ENCODE results near the gene AIFM2. TPM values are rescaled to one million over a fixed set of nuclear protein-coding genes. Genes with fewer than 3 reads are reported as not detected.

The AIFM2 gene
- total and polyA plus RNA-seq, 2 of the 13 experiments (the other 11 are each of a cell fraction or from before 2014, with no cell fraction given), result 20.3 to 29.5 TPM

DNA sequence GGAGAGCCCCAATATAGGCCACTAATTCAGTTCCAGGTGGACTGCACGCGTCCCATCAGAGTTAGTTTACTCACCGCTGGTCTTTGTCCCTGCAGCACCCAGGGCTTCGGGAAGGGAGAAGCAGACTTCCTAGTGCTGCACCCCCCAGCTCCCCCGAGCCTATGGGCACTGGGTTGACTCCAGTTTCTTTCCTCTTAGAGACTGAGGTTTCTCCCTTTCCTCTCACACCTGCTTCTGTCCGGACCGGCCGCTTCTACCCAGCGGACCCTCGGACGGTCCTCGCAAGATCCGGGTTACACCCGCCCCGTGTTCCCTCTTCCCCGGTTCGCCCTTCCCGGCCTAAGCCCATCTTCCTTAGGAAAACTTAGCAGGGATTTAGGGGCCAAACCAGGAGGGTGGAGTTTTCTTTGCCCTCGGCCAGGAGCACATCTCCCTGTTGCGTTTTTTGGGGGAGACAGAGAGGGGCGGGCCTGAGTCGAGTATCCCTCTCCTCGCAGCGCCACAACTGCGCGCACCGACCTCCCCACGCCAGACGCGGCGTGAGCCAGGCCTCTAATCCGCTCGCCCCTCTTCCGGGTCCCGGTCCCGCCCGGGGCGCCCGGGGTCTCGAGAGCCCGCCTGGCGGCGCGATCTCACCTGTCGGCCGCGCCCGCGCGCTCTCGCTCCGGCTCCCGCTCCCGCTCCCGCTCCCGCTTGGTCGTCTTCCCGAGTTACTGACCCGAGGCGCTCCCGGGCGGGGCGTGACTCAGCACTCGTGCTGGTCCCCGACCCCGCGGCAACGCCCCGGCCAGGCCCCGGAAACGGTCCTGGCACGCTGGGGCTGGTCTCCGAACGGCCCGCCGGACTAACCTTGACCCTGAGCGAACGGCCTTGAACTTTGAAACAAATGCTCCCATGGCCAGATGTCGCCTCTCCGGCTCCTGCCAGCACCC, at the start of gene AIFM2 (continued):
- TF ChIP-seq, protein P1, sequence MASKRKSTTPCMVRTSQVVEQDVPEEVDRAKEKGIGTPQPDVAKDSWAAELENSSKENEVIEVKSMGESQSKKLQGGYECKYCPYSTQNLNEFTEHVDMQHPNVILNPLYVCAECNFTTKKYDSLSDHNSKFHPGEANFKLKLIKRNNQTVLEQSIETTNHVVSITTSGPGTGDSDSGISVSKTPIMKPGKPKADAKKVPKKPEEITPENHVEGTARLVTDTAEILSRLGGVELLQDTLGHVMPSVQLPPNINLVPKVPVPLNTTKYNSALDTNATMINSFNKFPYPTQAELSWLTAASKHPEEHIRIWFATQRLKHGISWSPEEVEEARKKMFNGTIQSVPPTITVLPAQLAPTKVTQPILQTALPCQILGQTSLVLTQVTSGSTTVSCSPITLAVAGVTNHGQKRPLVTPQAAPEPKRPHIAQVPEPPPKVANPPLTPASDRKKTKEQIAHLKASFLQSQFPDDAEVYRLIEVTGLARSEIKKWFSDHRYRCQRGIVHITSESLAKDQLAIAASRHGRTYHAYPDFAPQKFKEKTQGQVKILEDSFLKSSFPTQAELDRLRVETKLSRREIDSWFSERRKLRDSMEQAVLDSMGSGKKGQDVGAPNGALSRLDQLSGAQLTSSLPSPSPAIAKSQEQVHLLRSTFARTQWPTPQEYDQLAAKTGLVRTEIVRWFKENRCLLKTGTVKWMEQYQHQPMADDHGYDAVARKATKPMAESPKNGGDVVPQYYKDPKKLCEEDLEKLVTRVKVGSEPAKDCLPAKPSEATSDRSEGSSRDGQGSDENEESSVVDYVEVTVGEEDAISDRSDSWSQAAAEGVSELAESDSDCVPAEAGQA (IDR thresholded peaks at IDR 0.05; ENCODE audit: low read depth), result peak; percentile 42; the same call in 1 of the 2 replicates
- TF ChIP-seq, protein P1 (CRISPR knock-in tag; IDR thresholded peaks at IDR 0.05; ENCODE audit: borderline replicate concordance), result no peak
- TF ChIP-seq ZNF619 (CRISPR knock-in tag; IDR thresholded peaks at IDR 0.05) (no peak), BCLAF1 (IDR thresholded peaks at IDR 0.05) (no peak), ZFYVE20 (CRISPR knock-in tag; IDR thresholded peaks at IDR 0.05; ENCODE audit: borderline replicate concordance, low read depth) (no peak), KLF11 (CRISPR knock-in tag; IDR thresholded peaks at IDR 0.05) (no peak), ZNF709 (CRISPR knock-in tag; IDR thresholded peaks at IDR 0.05) (0 out of 2 replicates have a peak, but pooled peaks have one; percentile 23), ZNF878 (CRISPR knock-in tag; IDR thresholded peaks at IDR 0.05) (peak; percentile 40; the same call in 1 of the 2 replicates), CBX5 (CRISPR knock-in tag; IDR thresholded peaks at IDR 0.05; ENCODE audit: borderline replicate concordance) (peak; percentile 36; the same call in 1 of the 2 replicates), ERF (CRISPR knock-in tag; IDR thresholded peaks at IDR 0.05) (peak; percentile 99), ZNF891 (CRISPR knock-in tag; IDR thresholded peaks at IDR 0.05) (peak; percentile 61; the same call in 1 of the 2 replicates), GZF1 (CRISPR knock-in tag; IDR thresholded peaks at IDR 0.05) (no peak), POLR2AphosphoS2 (IDR thresholded peaks at IDR 0.05; ENCODE audit: low read depth, low read length) (no peak), ZFP41 (CRISPR knock-in tag; IDR thresholded peaks at IDR 0.05; ENCODE audit: borderline replicate concordance) (no peak), ISL2 (CRISPR knock-in tag; IDR thresholded peaks at IDR 0.05) (peak; percentile 79), MXI1 (IDR thresholded peaks at IDR 0.05; ENCODE audit: borderline replicate concordance, low read depth, low read length) (peak; percentile 86; the same call in 1 of the 3 replicates), ZNF704 (CRISPR knock-in tag; IDR thresholded peaks at IDR 0.05; ENCODE audit: borderline replicate concordance) (no peak), SRSF4 (IDR thresholded peaks at IDR 0.05; ENCODE audit: low read depth, low read length, poor library complexity, severe bottlenecking) (no peak)
- TF ChIP-seq, protein P2, sequence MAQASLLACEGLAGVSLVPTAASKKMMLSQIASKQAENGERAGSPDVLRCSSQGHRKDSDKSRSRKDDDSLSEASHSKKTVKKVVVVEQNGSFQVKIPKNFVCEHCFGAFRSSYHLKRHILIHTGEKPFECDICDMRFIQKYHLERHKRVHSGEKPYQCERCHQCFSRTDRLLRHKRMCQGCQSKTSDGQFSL (CRISPR knock-in tag; IDR thresholded peaks at IDR 0.05), result peak; percentile 70; the same call in 1 of the 2 replicates

Data from HepG2 (cell line).